K562 (cell line): ENCODE data around the gene FASTKD2. TPM values are rescaled to one million over a fixed set of nuclear protein-coding genes. Genes with fewer than 3 reads are reported as not detected.

ENCODE experiments used
- PHTF2 ChIP-seq: fragments of 250-450 bp; sonication (Bioruptor Pico); IDR thresholded peaks from 2 replicates; pipeline ENCODE4 v1.5.0; 2021; ENCODE audit warnings: mild to moderate bottlenecking
- TOE1 ChIP-seq, 2 experiments: fragments of 450-650 bp in 1 of 2; sonication (generic) in 1 of 2; formaldehyde crosslinking in 1 of 2; IDR thresholded peaks; 2 replicates each; pipeline versions ENCODE4 v1.7.1 to v1.8.0; 2016 to 2022; ENCODE audit warnings: borderline replicate concordance in 2 of 2, mild to moderate bottlenecking in 2 of 2, antibody characterized with exemption in 1 of 2, inconsistent platforms in 1 of 2, low read depth in 1 of 2, missing genetic modification reagents in 1 of 2, moderate library complexity in 1 of 2
- polyA plus RNA-seq, 8 experiments: library from polyadenylated mRNA; depleted of rRNA in 4 of 8; stranded (reverse) in 5 of 8; unstranded in 3 of 8; fragments of >200 nt; fragmentation: Nextera tagmentation in 2 of 8; fragmentation: Illumina TruSeq in 1 of 8; extraction: Ambion mirVana in 2 of 8; extraction: Trizol in 1 of 8; gene quantifications; 2 replicates each; pipeline versions ENCODE4 v1.2.1 to v1.2.3, GENCODE V29; 2011 to 2014; ENCODE audit warnings: inconsistent platforms in 1 of 8, missing spikeins in 1 of 8
- total RNA-seq, 7 experiments: library from RNA; depleted of rRNA in 6 of 7; stranded (reverse); fragments of >200 nt in 6 of 7; fragmentation: Illumina TruSeq in 2 of 7; extraction: Trizol in 2 of 7; gene quantifications; 2 replicates each; pipeline versions ENCODE4 v1.2.1 to v1.2.3, GENCODE V29; 2011 to 2021; ENCODE audit warnings: low replicate concordance in 1 of 7
- TF ChIP-seq, protein P1 (sequence below), 2 experiments: fragments of 450-650 bp; conservative IDR thresholded peaks; 2 replicates each; pipeline ENCODE4 v1.6.1; 2017; ENCODE audit warnings: mild to moderate bottlenecking in 2 of 2, moderate library complexity in 2 of 2
- TF ChIP-seq, protein P2 (sequence below): fragments of 250-450 bp; sonication (Bioruptor Pico); IDR thresholded peaks from 2 replicates; pipeline ENCODE4 v1.5.0; 2021; ENCODE audit warnings: mild to moderate bottlenecking, moderate library complexity

FASTKD2 gene
- total and polyA plus RNA-seq, 9 of the 15 experiments (the other 6 are each of a cell fraction or from before 2014, with no cell fraction given) = 20.8 to 90.6 (median 39.1) TPM

DNA sequence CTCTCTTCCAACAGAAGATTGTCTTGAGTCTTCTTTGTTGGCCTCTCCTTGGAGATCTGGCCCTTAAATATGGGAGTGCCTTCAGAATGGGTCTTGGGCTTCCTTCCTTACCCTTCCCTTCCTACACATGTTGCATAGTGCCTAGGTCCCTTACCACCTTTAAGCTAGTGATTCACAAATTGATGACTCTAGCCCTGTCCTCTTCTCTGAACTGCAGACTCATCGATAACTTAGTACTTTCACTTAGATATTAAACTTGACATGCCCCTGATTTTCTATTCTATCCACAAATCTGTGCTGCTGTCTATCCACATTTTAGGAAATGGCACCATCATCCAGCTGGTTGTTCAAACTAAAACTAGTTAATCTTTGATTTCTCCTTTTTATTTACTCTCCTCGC, 38.1 kb upstream of the FASTKD2 start (continued):
- TF ChIP-seq, protein P1, sequence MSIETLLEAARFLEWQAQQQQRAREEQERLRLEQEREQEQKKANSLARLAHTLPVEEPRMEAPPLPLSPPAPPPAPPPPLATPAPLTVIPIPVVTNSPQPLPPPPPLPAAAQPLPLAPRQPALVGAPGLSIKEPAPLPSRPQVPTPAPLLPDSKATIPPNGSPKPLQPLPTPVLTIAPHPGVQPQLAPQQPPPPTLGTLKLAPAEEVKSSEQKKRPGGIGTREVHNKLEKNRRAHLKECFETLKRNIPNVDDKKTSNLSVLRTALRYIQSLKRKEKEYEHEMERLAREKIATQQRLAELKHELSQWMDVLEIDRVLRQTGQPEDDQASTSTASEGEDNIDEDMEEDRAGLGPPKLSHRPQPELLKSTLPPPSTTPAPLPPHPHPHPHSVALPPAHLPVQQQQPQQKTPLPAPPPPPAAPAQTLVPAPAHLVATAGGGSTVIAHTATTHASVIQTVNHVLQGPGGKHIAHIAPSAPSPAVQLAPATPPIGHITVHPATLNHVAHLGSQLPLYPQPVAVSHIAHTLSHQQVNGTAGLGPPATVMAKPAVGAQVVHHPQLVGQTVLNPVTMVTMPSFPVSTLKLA (conservative IDR thresholded peaks at IDR 0.05) = no peak
- TF ChIP-seq PHTF2 (CRISPR knock-in tag) = no peak
- no peak for TF ChIP-seq TOE1 (IDR thresholded peaks at IDR 0.05; ENCODE audit: borderline replicate concordance)
- TF ChIP-seq TOE1 (CRISPR knock-in tag; IDR thresholded peaks at IDR 0.05; ENCODE audit: borderline replicate concordance, low read depth) = no peak
- TF ChIP-seq, protein P2, sequence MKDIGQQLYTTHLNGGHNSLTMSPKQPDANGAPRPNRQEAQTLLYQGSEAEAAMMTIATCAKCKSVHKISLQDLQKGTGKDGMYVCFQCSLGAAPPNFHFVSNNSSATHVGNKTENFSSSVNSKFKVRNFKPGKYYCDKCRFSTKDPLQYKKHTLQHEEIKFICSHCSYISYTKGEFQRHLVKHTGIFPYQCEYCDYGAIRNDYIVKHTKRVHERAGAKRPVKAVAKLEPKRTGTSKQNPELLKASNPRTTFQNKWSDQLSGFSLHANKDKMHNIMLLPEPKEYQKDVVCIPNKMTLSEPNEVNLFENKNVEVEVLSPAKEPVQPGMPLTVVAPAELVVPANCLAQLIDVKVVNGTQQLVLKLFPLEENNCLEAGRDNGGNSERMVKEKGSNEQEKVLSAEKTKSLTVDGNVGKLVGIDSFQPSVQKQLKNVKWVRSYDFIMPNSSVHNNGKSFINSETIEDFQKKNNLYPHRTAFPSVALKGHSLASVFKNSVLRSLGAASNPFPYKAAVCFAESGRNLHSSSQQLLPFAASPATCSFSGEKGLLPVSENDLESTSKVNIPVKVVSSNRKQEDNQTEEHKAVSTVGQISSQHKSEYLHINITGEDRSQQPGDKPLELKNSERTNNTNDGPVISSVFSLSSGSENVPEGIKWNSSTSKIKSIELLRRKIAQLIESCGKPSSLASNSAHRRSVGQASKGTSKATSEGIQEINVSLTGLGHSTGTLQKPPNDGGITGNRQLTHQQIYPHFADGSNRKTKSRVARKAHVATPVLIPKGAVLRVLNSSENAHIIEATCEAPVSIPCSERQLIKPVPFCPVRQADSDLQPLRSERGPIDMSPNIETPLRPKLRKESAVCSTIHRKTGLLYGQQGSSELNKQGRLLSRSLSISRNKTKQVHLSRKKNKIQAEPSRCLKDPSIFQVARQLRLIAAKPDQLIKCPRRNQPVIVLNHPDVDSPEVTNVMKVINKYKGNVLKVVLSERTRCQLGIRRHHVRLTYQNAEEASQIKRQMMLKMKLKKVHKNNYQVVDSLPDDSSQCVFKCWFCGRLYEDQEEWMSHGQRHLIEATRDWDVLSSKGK (CRISPR knock-in tag) = no peak
